Activated naive CD8-positive, alpha-beta T cell treated with anti-CD3 and anti-CD28 coated beads, Interleukin-2, amount 50 U/mL, for 16 hours (primary cell): ENCODE data around the gene HRC.
"Not testable (repeated sequence)": the region's sequence is repeated elsewhere in the genome, so short reads cannot be mapped to it uniquely, and the experiment has no call there.

ENCODE experiments used
- DNase-seq: peaks from one replicate; pipeline ENCODE4 v3.0.0-alpha.2; 2020; ENCODE audit warnings: low read depth, low spot score

Gene HRC

GRCh38 chr19:49135686-49136085, 19.5 kb downstream of the HRC start:
- DNase-seq, result no peak

GRCh38 chr19:49133621-49134454, 21.4 kb downstream of the HRC start:
- DNase-seq, result no peak

- DNase-seq, result no peak
Measured at GRCh38 chr19:49132974-49133609, 22.1 kb downstream of the HRC start.

GRCh38 chr19:49130325-49130724, 24.9 kb downstream of the HRC start:
- no peak for DNase-seq

- no peak for DNase-seq
Measured at GRCh38 chr19:49129238-49129583, 26.0 kb downstream of the HRC start.

- no peak for DNase-seq
Measured at GRCh38 chr19:49128545-49129237, 26.5 kb downstream of the HRC start.

- DNase-seq, result peak; percentile 89
Measured at GRCh38 chr19:49127674-49128544, 27.3 kb downstream of the HRC start.

GRCh38 chr19:49127225-49127624, 28.0 kb downstream of the HRC start:
- not testable (repeated sequence) for DNase-seq

- DNase-seq, result no peak
Measured at GRCh38 chr19:49126575-49126974, 28.6 kb downstream of the HRC start.

- DNase-seq, result no peak
Measured at GRCh38 chr19:49125025-49125731, 30.0 kb downstream of the HRC start.

GRCh38 chr19:49123285-49123684, 31.9 kb downstream of the HRC start:
- DNase-seq, result not testable (repeated sequence)

GRCh38 chr19:49121841-49122240, 33.4 kb downstream of the HRC start:
- not testable (repeated sequence) for DNase-seq

GRCh38 chr19:49120868-49121267, 34.3 kb downstream of the HRC start:
- no peak for DNase-seq

GRCh38 chr19:49120325-49120683, 34.9 kb downstream of the HRC start:
- no peak for DNase-seq

GRCh38 chr19:49119411-49120324, 35.5 kb downstream of the HRC start, which contains the start of gene PPFIA3:
Gene PPFIA3 (plus strand): TSS chr19:49119544. CDS start chr19:49127874, 8,330 bp downstream.
- DNase-seq, result no peak

GRCh38 chr19:49118565-49119410, 36.4 kb downstream of the HRC start, which contains the start of gene C19orf73:
Gene C19orf73 (minus strand): TSS chr19:49119143. CDS start chr19:49119022, 121 bp downstream.
- peak; percentile 86 for DNase-seq

GRCh38 chr19:49117677-49118564, 37.3 kb downstream of the HRC start:
- no peak for DNase-seq

GRCh38 chr19:49116544-49116943, 38.7 kb downstream of the HRC start:
- DNase-seq, result no peak
